Mesenteric fat pad (tissue), 1 donor: ENCODE data around the gene SURF6. TPM values are rescaled to one million over a fixed set of nuclear protein-coding genes. Genes with fewer than 3 reads are reported as not detected.
"Not testable (repeated sequence)": the region's sequence is repeated elsewhere in the genome, so short reads cannot be mapped to it uniquely, and the experiment has no call there.

ENCODE experiments used
- DNase-seq: peaks from one replicate; pipeline ENCODE4 v3.0.0-alpha.2; 2020; ENCODE audit warnings: low spot score
- total RNA-seq: library from RNA; stranded (reverse); fragmentation: NEBNext Ultra II Directional; extraction: Animal tissue kit (Norgen Biotek cat#: 25700); gene quantifications from one replicate; pipeline ENCODE4 v1.2.1, GENCODE V29; 2021
- donor health status: DM: yes; HTN: yes; CAD: no.

SURF6 gene
- total RNA-seq, 1 donor from 2014 or later: 15.8 TPM

DNA sequence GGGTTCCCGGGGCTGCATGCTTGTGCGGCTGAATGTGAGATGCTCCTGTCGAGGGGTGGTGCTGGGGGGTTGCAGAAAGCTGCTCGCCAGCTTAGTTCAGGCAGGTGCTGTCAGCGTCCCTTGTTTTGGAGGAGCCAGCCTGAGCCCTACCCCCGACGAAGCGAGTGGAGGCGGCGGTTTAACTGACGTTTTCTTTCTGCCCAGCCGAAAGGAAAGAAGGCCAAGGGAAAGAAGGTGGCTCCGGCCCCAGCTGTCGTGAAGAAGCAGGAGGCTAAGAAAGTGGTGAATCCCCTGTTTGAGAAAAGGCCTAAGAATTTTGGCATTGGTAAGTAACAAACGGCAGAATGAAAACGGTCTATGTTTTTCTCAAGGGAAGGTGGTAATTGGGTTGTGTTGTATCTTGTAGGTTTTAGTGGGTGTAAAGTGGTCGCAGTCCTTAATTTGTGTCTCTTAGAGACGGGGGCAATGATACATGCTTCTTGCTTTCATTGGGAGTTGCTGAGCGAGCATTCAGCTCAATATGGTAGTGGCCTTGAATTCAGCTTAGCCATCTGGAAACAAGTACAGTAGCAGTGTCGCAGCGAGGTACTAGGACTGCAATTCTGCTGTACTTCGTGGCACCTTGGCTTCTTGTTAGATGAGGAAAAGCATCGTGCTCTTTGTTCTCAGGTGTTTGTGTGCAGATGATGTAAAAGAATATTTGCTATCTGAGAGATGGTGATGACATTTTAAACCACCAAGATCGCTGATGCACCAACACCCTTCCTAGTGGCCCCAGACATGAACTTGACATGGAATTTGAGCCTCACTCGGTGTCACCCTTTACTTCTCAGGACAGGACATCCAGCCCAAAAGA is 13.0 kb upstream of the SURF6 start:
- DNase-seq: no peak

DNA sequence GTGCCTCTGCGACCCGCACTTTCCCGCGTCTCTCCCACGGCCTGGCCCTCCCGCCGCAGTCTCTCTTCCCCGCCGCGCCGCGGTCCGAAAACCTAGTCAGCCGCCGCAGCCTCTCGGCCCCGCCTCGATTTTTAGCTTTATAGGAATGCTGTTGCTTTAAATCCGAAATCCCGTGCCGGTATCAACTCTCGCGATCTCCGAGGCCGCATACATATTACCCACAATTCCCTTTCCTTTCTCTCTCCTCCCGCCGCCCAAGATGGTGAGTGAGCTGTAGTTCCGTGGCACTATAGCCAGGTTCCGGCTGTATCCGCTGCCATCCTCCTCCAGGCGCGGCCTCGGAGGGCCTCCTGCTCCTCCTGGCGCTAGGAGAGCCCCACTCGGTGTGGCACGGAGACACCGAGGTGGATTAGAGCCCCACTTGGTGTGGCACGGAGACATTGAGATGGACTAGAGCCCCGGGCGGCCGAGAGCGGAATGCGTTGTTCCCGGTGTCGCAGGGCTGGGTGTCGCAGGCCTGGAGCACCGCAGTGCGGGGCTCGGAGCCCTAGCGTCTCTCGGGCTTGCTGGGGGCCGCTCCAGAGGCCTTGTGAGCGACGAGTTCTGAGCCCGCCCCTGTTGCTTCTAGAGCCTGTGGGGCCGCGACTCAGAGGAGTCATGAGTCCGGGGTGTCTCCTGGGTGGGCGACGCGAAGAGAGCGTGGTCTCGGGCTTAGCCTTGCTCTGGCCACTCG is 12.2 kb upstream of the SURF6 start, which contains the start of the genes MED22 and RPL7A:
TSS of gene MED22 (minus strand) at position 147 of the 733 bp plus-strand sequence. CDS start 1,469 bp downstream, outside the sequence.
TSS of gene RPL7A (plus strand) at position 234 of the 733 bp plus-strand sequence. CDS start at position 260, 26 bp downstream.
- DNase-seq: peak; percentile 94

DNA sequence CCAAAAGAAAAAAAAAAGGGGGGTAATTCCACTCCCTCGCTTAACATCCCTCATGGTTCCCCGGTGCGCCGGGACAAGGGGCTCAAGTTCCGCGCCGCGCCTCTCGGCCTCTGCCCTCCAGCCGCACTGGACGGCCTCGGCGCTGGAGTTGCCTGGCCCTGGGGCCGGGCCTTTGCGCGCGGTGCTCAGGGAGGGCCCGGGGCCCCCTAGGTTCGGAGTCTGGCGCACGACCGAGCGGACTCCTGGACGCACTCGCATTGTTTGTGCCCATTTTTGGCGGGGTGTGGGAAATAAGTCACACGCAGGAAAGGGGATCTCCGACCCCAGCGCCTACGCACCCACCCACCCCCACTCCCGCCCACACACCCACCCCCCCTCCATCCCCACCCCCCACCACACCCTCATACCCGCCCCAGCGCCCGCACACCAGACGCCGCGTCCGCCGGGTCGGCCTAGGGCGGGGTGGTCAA is 11.6 kb upstream of the SURF6 start:
- DNase-seq: no peak

- no peak for DNase-seq
These were observed 10.2 kb upstream of the SURF6 start for GRCh38 chr9:133346021-133346785.

DNA sequence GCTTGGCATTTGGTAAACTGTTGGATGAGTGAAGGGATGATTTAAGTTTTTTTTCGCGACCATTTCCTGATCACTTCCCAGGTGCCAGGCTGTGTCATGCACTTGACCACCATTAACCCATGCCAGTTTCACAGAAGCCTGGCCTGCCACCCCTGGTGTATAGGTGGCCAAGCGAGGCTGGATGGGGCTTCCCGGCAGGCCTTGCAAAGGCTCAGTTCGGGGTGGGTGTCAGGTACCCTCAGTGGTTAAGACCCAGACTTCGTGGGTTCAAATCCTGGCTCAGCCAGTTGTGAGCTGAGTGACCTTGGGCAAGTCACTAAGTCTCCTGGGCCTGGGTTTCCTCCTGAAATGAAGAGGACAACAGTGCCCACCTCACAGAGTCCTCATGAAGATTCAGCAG is 9.6 kb upstream of the SURF6 start:
- no peak for DNase-seq

DNA sequence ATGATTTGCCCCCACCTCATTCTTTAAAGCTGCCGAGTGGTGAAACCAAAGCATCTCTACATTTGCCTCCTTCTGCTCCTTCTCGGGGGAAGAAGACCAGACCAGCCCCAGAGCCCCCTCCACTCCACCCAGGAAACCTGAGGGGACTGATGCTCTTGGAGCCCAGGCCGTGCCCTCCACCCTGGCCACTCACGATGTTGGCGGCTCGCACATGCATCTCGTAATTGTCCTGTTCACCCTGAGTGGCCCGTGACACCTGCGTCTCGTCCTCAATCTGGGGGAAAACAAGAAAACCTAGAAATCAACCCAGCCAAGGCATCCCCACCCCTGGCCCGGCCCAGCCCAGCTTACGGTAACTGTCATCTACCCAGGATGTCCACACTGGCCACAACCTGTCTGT is 9.0 kb upstream of the SURF6 start:
- no peak for DNase-seq

DNA sequence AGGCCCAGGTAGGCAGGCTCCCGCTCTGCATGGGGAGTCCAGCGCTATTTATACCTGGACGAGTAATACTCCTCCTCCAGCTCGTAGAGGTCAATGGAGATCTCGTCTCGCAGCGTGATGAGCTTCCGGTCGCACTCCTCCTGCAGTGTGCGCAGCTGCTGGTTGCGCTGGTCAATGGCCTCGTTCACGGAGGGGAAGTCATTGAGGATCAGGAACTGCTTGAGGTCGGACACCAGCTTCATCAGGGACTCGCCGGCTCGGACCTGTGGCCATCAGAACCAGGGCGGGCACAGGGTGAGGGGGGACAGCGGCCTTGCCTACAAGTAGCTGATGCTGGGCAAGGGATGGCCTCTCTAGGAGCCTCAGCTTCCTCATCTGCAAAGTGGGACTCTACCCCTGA is 8.1 kb upstream of the SURF6 start:
- no peak for DNase-seq

- DNase-seq: no peak
These were observed 6.6 kb upstream of the SURF6 start for GRCh38 chr9:133342570-133342969.

GRCh38 chr9:133342069-133342406 is 6.0 kb upstream of the SURF6 start:
- DNase-seq: no peak

- no peak for DNase-seq
These were observed 5.5 kb upstream of the SURF6 start for GRCh38 chr9:133341369-133342068.

GRCh38 chr9:133340916-133341315 is 4.9 kb upstream of the SURF6 start:
- no peak for DNase-seq

DNA sequence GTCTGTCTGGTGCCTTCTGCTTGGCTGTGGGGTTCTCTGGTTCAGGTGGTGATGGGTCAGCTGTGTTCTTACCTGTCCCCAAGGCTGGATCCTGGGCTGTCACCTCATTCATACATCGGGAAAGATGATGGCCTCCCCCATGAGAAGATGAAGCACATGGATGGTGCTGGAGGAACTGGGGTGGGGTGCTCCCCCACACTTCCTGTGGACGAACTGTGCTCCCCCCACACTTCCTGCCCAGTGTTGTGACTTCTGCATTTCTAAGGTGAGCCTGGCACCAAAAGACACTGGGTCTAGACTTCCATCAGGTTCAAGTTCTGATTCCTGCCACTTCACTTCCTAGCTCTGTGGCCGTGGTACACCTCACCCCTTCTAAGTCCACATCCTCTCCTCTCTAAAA is 4.3 kb upstream of the SURF6 start:
- DNase-seq: no peak

GRCh38 chr9:133339641-133340040 is 3.7 kb upstream of the SURF6 start:
- DNase-seq: no peak

DNA sequence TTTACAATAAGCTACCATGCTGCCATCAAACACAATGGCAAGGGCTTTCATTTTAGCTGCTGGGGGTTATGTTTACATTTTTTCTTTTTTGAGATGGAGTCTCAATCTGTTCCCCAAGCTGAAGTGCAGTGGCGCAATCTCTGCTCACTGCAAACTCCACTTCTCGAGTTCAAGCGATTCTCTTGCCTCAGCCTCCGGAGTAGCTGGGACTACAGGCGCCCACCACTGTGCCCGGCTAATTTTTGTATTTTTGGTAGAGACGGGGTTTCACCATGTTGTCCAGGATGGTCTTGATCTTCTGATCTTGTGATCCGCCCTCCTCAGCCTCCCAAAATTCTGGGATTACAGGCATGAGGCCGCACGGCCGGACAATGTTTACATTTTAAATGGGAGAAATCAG is 1.1 kb downstream of the SURF6 start:
- not testable (repeated sequence) for DNase-seq

- no peak for DNase-seq
These were observed 1.8 kb downstream of the SURF6 start for GRCh38 chr9:133334161-133334560.

- DNase-seq: no peak
These were observed 2.4 kb downstream of the SURF6 start for GRCh38 chr9:133333566-133333965.

DNA sequence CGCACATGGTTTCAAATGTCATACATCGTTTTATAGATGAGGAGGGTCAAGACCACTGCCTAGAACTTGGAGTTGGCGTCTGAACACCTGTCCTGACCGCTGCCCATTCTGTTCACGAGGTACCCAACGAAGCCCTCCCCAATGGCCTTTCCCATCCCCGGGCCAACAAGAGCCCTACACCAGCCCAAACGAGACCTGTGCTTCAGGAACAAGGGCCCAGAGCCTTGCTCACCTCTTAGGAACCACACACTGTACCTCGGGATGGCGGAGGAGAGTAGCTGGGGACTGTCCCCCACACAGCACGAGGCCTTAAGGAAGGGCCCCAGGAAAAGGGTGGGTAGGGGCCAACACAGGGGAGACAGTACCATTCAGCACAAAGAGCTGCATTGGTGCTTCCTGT is 3.0 kb downstream of the SURF6 start:
- DNase-seq: no peak

- no peak for DNase-seq
These were observed 3.6 kb downstream of the SURF6 start for GRCh38 chr9:133332381-133332730.

DNA sequence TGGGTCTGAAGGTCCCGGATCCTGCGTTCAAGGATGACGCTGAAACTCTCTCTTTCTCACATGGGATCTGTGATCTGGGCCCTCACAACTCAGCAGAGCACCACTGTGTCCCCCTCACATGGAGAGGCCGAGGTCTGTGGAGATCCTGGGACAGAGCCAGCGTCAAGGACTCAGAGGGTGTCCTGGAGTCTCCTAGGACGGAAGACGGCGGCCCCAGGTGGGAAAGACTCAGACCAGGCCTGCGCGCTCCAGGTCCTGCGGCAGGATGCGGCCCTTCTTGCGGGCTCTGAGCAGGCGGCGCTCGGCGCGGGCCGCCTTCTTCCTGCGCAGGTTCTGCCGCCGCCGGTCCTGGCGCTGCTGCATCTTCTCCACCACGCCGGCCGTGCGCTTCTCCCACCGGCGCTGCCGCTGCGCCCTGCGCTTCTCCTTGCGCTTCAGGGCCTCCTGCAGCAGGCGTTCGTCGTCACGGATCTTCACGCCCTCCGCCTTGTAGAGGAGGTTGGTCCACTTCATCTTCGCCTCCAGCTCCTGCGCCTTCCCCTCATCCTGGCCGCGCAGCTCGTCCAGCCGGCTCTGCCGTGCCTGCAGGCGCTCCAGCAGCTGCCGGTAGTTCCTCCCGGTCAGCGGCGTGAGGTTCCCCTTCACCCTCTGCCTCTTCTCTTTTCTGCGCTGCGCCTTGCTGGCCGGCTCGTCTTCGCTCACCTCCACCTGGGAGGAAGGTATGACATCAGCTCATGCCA is 4.2 kb downstream of the SURF6 start:
- no peak for DNase-seq

DNA sequence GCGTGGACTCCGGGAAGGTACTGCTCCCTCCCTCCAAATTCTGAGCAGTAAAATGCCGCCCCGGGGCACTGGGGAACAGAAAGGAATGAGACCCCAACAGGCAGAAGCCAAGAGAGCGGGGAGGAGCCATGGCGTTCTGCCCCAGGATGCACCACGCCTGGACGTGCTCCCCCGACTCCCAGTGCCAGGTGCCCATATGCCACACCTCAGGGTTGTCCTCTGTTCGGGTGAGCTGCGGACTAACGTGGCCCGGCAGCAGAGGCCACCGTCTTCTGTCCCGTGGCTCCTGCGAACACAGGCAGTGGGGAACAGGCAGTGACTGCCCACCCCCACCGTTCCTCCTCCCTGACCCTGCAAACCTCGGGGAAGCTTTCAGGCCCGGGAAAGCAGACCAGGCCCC is 4.8 kb downstream of the SURF6 start:
- DNase-seq: no peak
